IPS DF 4.7 (cell line): ENCODE measurements around the gene RNLS.

Experiments
- DNase-seq: peaks from one replicate; pipeline ENCODE4 v3.0.0-alpha.2; 2013; ENCODE audit warnings: low spot score; ENCODE audit errors: extremely low read depth

RNLS gene

GRCh38 chr10:88260329-88261051 lies 322.6 kb downstream of the RNLS start:
- no peak for DNase-seq

- DNase-seq = no peak
Observed at GRCh38 chr10:88259381-88259780, 323.7 kb downstream of the RNLS start.

GRCh38 chr10:88256886-88257285 lies 326.2 kb downstream of the RNLS start:
- no peak for DNase-seq

- DNase-seq = no peak
Observed at GRCh38 chr10:88256013-88256680, 327.0 kb downstream of the RNLS start.

GRCh38 chr10:88254091-88254490 lies 329.0 kb downstream of the RNLS start:
- no peak for DNase-seq

- DNase-seq = no peak
Observed at GRCh38 chr10:88253622-88254021, 329.5 kb downstream of the RNLS start.

- no peak for DNase-seq
Observed at GRCh38 chr10:88253128-88253527, 330.0 kb downstream of the RNLS start.

GRCh38 chr10:88249450-88249849 lies 333.7 kb downstream of the RNLS start:
- DNase-seq = no peak

- DNase-seq = no peak
Observed at GRCh38 chr10:88246675-88247074, 336.4 kb downstream of the RNLS start.

- no peak for DNase-seq
Observed at GRCh38 chr10:88245974-88246511, 337.1 kb downstream of the RNLS start.

GRCh38 chr10:88244781-88245625 lies 338.1 kb downstream of the RNLS start:
- no peak for DNase-seq

- no peak for DNase-seq
Observed at GRCh38 chr10:88243836-88244730, 339.0 kb downstream of the RNLS start.

- no peak for DNase-seq
Observed at GRCh38 chr10:88243202-88243744, 339.8 kb downstream of the RNLS start.

- DNase-seq = no peak
Observed at GRCh38 chr10:88241501-88241900, 341.6 kb downstream of the RNLS start.

- no peak for DNase-seq
Observed at GRCh38 chr10:88239212-88239611, 343.9 kb downstream of the RNLS start.

GRCh38 chr10:88238615-88238914 lies 344.6 kb downstream of the RNLS start:
- DNase-seq = no peak

- DNase-seq = no peak
Observed at GRCh38 chr10:88237896-88238614, 345.1 kb downstream of the RNLS start.

GRCh38 chr10:88236121-88236743 lies 346.9 kb downstream of the RNLS start:
- no peak for DNase-seq

GRCh38 chr10:88234297-88234696 lies 348.8 kb downstream of the RNLS start:
- no peak for DNase-seq

GRCh38 chr10:88233870-88234269 lies 349.2 kb downstream of the RNLS start:
- DNase-seq = no peak
